Stimulated activated CD4-positive, alpha-beta T cell treated with anti-CD3 and anti-CD28 coated beads, TNF-alpha, amount 100 ng/mL, for 48 hours (primary cell): ENCODE data around the gene ACOT9.
"Not testable (repeated sequence)": the region's sequence is repeated elsewhere in the genome, so short reads cannot be mapped to it uniquely, and the experiment has no call there.

Source experiments
- DNase-seq, 3 donors: peaks; one replicate each; pipeline ENCODE4 v3.0.0-alpha.2; 2020; ENCODE audit warnings: low read depth in 3 of 3

ACOT9 gene

DNA sequence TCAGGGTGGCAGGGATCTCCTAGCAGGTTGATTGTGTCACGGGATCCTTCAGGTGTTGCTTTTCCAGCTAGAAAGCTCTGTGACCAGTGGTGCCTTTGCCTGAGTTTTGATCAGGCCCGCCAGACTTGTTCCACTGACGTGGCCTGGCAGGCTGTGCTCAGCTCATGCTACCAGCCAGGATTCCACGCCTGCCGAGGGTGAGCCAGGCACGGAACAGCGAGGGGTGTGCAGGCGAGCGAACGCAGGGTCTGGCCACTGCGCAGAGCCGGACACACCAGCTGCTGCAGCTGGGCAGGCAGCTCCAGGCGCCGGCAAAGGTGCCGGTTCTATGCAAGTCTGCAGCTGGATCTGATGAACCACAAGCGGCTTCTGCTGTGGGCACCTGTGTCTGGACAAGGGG, 22.8 kb upstream of the ACOT9 start:
- DNase-seq = no peak

DNA sequence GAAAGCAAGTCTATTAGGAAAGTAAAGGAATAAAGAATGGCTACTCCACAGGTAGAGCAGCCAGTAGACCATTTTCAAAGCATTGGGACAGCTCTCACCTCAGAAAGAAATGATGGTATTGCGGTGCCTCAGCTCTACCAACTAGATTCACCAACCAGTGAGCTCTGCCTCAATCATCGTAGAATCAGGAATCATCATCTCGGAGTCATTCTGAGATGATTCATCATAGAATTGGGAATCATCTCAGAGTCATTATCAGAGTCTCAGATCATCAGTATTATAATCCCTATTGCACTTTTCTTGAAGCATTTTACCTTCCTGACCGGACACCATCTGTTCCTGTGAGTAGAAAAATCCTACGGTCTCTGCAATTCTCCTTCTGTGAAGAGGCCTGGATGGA, 22.4 kb upstream of the ACOT9 start:
- no peak for DNase-seq

DNA sequence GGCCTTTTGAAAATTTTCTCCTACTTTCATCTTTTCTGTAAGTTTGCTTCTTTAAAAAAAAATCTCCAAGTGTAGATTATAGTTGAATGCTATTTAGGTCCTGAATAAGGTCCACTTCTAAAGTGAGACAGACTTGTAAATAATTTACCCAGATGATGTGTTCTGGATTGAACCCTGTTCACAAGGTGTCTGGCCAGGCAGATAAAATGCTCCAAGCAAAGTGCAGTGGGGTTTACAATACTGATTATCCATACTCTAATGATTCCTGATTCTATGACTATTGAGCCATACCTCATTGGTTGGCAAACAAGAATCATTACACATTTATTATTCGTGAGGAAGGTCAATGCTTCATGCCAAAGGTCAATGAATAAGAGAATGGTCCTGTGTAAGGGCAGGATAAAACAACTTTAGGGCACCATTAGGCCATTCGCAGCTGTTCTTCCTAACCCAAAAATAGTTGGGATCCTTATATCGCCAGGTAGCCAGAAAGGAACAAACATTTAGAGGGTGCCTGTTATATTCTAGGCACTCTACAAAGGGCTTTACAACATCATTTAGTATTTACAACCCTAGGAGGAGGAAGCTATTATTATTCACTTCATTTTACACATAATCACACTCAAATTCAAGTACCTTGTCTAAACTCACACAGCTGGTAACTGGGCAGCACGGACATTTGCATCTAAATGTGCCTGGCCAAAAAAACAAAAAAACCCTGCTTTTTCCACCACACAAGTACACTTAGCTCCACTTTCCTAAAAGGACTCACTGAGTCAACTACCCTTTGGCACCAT, 21.3 kb upstream of the ACOT9 start:
- no peak for DNase-seq

DNA sequence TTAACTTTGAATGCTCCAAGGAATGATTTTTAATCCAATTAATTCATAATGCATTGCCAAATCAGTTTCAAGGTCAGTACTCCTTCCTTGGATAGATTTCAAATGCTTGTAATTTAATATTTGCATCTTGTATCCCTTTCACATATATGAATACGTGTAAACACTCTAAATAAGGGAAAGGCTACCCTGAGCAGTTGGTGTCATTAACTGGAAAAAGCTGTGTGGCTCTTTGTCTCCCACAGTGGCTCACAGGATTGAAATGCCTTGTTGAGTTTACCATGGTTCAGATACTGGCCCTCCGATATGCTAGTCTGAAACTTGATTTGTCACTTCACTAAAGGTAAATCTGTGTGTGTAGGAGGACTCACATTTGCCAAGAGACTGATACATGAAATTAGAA, 16.7 kb upstream of the ACOT9 start:
- DNase-seq = no peak

DNA sequence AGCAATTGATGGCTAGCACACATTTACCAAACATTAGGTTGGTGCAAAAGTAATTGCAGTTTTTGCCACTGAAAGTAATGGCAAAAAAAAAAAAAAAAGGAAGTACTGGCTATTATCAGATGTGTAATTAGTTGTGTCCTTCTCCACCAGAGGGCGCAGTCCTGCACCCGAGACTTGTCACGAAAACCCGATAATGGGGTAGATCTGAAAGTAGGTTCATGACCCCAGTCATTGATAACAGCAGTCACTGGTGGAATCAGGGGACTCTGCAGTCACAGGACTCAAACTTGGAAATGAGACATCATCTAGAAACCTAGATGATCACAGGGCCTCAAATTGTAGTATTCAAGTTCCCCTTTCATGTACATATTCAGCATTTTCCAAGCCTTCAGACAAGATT, 13.1 kb upstream of the ACOT9 start:
- DNase-seq = peak; percentile 27 to 41 (median 29)

DNA sequence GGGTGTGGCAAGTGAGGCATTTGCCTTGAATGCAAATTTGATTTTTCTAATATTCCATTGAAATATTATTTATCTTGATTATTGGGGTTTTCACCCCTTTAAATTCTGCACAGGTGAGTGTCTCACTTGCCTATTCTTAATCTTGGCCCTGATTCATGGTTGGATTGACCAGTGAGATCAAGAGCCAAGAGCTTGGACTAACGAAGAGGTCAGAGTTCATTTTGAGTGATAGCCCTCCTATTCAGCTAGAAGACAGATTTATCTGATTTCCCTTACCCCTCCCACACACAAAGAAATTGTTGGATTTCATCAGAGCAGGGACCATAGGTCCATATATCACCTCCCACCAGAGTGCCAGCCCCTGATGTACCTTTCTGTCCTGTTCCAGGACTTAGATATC, 11.6 kb upstream of the ACOT9 start:
- no peak for DNase-seq

DNA sequence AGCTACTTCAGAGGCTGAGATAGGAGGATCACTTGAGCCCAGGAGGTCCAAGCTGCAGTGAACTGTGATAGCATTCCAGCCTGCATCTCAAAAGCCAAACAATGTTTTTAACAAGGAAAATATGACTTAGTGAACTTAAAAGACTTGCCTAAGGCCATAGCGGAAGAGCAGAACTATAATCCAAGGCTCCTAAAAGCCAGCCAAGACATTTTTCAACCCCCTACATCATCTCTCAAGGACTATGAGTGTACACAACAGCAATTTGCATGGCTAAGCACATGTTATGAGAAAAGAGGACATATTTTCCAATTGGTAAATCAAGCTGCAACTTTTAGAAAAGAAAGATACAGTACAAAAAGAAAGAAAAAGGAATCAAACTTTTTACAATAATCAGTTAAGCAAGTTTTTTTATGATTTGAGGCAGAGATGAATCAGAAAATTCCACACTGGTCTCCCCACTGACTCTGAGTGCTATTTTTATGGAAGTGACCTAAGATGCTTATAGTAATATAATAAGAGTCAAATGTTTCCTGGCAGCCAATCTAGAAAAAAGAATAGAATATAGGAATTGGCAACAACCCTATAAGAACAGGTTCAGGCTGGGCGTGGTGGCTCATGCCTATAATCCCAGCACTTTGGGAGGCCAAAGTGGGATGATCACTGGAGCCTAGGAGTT, 9.8 kb upstream of the ACOT9 start:
- DNase-seq = no peak

DNA sequence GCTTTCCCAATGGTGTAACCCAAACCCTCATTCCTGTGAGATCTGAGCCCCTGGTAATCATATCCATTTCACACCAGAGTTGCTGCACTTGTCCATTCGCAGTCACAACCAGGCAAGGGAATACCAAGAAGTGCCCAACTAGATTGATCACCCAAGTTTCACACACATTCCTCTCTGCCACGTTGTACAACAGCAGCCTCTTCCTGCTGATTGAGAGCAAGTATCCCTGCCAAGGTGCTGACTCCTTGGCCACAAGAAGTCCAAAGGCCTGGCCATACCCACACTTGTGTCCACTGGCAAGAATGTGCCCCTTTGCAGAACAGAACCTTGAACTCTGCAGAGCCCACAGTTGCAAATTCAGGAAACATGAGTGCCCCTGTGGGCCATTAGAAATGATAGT, 6.5 kb upstream of the ACOT9 start:
- no peak for DNase-seq

DNA sequence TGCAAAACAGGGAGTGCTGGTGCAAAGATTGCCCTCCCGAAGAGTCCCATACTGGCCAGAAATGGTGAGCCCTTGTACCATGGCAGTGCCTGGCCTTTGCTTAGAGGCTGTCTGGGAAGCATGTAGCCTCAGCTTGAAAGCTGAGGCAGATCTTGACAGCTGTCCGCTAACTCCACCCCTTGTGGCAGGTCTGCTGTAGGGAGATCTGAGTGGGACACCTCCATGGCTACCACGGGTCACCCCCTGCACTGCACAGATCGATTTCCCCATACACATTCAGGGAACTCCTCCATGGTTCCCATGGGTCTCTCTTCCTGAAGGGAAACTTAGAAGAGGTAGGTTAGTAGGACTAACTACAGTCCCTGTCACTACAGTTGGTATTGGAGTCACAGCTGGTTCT, 6.1 kb upstream of the ACOT9 start:
- no peak for DNase-seq

DNA sequence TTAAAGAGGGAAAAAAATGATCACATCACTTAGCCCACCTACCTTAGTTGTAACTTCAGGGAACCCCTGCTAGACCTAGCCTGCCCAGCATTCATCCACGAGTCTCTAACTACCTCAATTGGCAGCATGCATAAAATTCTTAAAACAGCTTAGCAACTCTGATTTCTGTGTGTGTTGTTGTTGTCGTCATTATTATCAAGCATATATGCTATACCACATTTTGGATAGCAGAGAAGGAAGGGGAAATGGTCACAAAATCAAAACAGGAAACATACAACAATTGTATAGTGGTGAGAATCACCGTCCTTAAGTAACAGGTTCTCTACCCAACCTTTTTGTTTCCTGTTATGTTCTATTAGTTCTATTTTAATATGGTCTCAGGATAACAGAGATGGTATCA, 2.7 kb upstream of the ACOT9 start:
- DNase-seq = no peak

DNA sequence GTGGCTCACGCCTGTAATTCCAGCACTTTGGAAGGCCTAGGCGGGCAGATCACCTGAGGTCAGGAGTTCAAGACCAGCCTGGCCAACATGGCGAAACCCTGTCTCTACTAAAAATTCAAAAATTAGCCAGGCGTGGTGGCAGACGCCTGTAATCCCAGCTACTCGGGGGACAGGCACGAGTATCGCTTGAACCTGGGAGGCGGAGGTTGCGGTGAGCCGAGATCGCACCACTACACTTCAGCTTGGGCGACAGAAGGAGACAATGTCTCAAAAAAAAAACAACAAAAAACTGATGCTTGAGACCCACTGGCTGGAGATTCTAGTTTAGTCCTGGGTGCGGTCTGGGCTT, 521 bp upstream of the ACOT9 start:
- DNase-seq = not testable (repeated sequence)

DNA sequence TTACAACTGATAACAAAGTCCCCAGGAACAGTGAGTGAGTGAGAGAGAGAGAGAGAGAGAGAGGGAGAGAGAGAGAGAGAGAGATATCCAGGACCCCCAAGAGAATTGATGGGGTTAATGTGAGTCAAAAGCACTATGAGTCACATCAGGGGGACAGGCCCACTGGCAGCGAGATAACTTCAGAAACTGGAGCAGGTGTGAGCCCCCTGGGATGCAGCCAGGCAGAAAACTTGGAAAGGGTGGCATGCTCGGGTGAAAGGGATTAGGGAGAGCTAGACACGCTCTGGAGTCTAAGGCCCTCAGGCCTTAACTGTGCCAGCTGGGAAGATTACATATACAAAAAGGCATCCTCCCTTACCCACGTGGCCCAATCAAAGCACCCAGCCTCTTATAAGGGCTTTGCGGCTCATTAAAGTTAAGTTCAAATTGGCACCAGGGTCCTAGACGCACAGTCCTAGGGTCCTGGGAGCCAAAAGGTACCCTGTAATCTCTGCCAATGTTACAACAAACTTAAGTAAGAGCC, 841 bp downstream of the ACOT9 start:
- peak in 1 of 3 donors; percentile 3 for DNase-seq

DNA sequence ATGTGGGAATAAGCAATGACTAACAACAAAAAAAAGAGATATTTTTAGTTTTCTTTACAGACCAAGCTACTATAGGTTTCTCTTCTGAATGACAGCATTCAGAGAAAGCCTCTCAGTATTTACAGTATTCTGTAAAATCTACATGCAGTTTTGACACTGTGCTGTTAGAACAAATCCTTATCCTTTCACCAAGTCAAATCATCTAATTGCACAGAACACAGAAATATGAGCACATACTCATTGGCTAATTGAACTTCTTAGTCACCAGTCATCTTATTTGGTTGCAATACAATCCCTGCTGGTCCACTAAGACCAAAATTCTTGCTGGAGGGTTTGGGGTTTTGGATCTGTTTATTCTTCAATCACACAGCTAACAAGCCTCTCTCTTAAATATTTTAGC, 5.7 kb downstream of the ACOT9 start:
- DNase-seq = no peak

DNA sequence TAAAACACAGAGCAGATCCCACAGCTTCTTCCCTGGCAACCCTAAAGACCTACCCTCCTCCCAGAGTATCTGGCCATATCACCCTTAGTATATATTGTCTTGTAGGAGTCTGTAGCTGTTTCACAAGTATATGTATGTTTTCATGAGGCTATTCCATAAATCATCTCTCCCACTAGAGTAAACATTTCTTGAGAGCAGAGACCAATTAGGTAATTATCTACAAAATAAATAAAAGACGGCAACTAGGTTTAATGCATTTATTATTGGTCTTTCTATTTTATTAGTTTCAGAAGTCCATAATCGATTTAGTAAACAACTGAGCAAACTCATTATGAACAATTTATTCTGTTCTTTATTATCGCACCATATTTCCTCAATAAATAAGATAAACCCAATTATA, 7.0 kb downstream of the ACOT9 start:
- DNase-seq = no peak

DNA sequence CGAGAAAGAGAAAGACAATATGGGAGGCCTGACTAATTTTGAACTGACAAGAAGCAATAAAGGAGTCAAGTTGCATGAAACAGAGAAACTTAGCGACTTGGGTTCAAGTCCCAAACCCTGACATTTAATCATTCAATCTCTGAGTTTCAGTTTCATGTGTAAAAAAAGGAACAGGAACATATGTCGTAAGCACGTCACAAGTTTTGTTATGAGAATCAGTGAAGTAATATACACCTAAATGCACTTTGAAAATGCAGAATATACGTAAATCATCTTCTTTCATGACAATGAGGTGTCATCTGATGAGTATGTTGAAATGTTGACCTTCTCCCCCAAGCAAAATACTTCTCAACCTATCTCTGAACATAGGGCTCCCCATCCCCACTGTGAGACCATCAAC, 10.4 kb downstream of the ACOT9 start:
- DNase-seq = no peak

DNA sequence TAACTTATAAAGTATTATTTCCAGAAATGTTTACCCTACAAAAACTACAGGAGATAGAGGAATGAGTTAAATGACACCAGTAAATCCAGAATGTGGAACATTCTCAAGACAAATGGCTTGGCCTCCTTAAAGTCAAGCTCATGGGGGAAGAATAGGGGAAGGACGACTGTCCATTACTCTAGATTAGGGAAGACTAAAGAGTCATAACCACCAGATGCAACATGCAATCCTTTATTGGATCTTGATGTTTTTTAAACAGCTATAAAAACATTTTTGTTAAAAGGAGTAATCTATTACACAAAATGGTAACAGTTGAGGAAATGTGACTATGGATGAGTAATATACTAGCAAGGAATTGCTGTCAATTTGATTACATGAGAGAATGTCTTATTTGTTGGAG, 11.1 kb downstream of the ACOT9 start:
- DNase-seq = no peak

DNA sequence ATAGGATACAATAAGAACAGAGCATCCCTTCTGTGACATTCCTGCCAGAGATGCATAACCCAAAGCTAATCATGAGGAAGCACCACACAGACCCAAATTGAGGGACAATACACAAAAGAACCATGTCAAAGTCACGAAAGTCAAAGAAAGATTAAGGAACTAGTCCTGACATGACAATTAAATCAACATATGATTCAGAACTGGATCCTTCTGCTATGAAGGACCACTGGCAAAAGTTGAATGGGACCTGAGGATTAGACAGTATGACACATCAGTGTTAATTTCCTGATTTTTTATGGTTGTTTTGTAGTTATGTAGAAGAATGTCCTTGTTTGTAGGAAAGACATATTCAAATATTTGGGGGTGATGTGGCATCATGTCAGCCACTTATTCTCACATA, 13.9 kb downstream of the ACOT9 start:
- DNase-seq = no peak

DNA sequence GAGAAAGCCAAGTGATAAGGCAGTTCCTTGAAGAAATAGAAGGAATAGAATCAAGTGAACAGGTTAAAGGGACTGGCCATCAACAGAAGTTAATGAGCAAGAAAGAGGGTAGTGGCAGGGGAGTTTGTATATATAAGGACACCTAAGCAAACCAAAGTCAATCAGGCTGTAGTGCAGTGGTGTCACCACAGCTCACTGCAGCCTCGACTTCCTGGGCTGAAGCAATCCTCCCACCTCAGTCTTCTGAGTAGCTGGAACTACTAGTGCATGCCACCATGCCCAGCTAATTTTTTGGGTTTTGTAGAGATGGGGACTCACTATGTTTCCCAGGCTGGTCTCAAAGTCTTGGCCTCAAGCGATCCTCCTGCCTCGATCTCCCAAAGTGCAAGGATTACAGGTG, 15.9 kb downstream of the ACOT9 start:
- no peak for DNase-seq

DNA sequence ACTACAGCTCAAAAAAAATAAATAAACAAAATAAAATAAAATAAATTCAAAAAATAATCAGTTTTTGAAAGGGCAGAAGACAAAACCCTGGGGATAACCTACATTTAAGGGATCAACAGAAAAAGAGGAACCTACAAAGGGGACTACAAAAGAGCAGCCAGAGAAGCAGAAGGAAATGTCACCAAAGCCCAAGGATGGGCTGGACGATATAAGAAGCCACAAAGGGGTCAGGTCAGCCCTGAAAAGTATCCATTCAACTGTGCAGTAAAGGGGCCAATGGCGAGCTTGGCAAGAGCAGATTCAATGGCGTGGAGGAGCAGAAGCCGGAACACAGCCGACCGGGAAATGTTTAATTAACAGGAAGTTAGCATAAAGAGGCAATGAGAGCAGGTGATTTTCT, 16.9 kb downstream of the ACOT9 start:
- no peak for DNase-seq

DNA sequence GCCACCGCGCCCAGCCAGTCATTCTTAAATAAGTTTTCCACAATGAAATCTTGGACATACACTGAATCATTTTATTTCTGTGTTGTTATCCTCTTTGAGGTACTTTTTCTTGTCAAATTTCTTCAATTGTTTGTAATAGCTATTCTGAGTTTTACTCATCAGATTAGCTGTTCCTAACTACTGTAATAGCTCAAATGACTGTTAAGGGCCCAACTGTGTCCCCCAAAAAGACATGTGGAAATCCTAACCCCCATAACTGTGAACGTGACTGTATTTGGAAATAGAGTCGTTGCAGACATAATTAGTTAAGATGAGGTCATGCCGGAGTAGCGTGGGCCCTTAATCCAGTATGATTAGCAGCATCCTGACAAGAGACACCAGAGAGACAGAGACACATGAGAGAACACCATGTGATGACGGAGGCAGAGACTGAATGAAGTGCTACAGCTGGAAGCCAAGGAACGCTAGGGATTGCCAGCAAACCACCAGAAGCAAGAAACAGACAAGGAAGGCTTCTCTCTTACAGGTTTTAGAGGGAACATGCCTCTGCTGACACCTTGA, 22.9 kb downstream of the ACOT9 start:
- DNase-seq = no peak

DNA sequence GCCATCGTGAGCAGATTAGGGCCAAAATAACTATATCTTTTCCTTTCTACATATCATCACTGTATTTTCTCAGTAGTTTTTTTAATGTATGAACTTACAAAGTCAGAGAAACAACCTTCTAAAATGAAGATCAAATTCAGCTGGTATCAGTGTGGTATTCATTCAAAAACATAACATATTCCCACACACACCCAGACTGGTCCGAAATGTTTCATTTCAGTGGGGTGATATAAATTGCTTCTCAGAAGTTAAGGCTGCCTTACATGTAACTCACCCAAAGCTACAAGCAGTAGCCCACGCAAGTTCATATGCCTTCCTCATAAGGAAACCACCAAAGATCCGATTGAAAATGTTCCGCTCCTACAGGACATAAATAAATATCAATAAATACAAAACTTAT, 37.8 kb downstream of the ACOT9 start:
- DNase-seq = no peak

DNA sequence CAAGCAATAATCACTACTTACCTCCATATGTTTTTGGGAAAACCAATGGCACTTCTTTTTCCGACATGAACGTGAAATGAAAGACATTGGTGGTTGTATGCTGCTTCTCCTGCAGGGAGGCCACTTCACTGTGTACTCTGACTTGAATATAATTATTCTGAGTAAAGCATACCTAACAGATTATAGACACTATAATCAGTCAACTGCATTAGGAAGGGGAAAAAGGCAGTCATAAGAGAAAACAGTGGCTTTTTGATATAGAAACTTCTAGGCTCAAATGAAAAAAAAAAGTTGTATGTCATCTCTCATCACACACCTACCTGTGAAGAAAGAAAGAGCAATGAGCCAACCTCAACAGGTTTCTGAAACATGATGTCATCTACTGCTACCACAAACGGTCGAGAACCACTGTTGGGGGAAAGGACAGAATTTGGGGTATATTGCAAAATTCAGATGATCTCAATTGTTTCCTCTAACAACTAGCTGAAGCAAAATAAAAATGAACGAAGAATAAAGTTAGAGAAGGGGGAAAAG, 38.3 kb downstream of the ACOT9 start:
- no peak for DNase-seq

DNA sequence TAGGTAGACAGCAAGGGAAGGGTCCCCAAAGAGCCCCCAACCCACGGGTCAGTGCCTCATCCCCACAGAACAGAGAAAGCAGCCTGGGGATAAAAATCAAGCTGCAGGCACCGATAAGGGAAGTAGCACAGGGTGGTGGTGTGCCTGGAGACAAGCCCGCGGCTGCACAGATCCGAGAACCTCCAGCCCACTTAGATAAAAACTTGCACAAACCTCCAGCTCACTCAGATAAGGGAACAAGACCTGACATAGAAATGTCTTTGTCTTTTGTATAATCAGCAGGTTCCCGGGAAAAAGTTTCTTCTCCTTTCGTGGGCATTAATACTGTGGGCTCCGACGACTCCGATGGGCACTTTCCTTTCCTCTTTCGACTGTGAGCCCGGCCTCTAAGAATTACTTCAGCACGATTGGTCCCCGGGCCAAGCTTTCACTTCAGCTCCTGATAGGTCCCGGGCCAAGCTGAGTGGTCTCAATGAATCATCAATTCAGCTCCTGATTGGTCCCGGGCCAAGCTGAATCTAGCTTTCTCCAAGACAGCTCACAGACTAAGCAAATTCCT, 43.4 kb downstream of the ACOT9 start:
- peak in 1 of 3 donors; percentile 10 for DNase-seq
